GM18511 (cell line): ENCODE measurements around the gene SHB.

Experiments used
- ATAC-seq: cut with Tn5 transposase; IDR thresholded peaks from one replicate; pipeline ENCODE4 v1.9.1; 2021; ENCODE audit warnings: mild to moderate bottlenecking, moderate library complexity; ENCODE audit not compliant: unreplicated experiment

SHB gene

DNA sequence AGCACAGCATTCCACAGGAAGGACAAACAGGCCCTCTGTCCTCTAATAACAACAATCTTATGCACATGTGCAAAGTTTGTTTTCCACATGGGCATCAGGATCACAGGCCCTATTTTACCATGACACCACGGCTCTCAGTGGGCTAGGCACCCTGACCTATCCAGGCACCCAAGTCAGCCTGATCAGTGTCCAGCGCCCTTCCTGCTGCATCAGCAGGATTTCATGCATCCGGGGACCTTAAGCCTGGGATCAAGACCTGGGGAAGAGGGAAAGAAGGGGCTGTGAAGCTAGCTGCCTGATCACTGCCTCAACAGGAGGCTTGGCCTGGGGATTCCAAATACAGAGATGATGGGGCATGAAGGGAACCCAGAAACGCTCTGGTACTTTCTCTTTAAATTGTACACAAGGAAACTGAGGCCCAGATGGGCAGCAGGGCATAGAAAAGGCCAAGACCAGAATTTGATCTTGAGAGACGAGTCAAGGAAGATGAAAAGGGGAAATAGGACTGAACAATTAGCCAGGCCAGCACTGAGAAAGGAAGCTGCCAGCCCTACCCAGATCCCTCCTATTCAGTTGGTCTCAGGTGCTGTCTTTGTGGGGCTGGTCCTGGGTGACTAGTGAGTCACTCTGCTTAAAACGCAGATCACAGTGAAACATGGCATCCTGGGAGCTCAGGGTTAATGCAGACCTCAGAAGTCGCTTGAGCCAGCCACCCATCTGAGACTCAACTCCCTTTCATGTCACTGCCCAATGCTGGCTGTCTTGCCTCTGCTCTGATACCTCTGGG lies 57.9 kb downstream of the SHB start:
- no peak for ATAC-seq

DNA sequence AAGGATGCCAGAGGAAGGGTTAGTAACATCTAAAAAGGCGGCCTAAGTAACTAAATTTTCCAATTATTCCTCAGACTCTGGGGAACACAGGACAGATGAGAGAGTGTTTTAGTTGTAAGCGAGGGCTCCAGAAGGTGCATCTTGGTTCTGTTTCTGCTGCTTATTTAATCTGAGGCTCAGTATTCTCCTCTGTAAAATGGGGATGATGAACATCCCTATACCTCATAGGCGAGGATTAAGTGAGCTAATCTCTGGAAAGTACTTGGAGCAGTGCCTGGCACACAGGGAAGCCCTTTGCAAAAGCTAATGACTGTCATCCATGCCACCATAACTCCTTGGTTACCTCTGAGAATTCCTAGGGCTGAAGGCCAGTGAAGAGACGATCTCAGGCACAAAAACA lies 59.0 kb downstream of the SHB start:
- ATAC-seq, result no peak

- ATAC-seq, result no peak
These were observed 60.0 kb downstream of the SHB start for GRCh38 chr9:38009035-38009501.

DNA sequence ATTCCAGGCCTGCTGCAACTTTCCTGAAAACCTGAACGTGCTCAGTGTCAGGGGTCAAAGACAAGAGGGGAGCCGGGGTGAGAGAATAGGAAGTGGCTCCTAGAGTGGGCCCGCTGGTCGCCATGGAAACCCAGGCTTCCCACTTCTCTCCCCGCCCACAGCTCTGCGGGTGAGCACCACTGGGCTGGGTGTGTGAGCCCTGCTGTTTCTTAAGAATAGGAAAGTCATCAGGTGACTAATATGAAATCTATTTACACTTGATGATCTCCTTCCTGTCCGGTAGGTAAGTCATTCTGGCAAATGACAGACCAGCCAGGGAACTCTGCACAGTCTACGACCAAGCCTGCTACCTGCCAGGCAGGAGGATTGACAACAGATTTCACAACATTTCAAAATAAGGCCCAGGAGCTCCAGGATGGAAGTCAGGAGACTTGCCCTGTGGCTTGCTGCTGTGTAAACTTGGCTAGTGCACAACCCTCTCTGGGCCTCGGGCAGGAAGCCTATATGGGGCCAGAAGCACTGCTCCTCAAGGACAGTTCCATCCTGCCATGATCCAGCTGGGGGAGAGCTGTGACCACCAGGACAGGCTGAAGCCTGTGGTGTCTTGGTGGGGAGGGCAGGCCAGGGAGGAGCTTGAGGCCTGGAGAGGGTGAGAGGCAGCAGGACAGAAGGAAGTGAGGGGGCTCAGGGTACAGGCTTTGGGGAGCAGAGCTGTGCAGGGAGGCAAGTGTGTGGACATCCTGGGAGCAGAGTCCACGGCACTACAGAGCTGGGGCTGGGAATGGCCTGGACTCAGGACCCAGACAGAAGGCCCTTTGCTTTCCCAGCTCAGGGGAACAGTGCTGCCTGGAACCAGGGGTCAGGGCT lies 60.6 kb downstream of the SHB start:
- ATAC-seq, result peak; percentile 88

DNA sequence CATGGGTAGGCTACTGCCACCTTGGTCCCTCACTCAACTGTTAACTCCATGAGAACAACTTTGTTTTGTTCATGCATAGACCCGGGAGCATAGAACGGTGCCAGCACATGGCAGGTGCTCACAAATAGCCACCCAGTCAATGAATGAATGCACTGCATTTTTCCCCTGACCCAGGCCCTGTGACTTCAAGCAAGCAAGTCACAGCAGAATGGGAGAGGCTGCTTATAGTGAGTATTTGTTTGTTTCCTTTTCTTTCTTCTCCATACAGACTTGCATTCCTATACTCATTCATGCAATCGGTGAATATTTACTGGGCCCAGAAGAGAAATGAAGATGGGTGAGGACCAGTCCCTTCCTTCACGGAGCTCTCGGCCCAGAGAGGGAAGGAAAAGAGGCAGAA lies 62.0 kb downstream of the SHB start:
- no peak for ATAC-seq

- no peak for ATAC-seq
These were observed 62.9 kb downstream of the SHB start for GRCh38 chr9:38006163-38006562.

- no peak for ATAC-seq
These were observed 64.0 kb downstream of the SHB start for GRCh38 chr9:38004809-38005560.

- no peak for ATAC-seq
These were observed 64.8 kb downstream of the SHB start for GRCh38 chr9:38003946-38004808.

DNA sequence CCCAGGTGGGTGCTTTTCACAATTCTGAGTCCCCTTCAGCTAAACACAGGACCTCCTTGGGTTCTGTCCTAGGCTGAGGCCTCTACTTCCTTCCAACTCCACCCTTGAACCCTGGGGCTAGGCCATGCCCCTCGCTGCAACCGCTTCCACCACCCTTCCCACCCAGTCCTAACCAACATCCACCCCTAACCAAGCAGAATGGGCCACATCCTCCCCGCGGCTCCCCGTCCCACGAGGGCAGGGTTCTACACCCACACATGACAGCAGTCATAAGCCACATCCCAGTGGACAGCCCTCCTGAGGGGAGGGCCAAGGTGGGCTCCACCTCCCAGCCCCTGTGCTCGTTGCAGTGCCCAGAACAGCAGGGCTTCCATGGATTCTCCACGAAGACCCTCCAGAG lies 65.8 kb downstream of the SHB start:
- no peak for ATAC-seq

- no peak for ATAC-seq
These were observed 67.6 kb downstream of the SHB start for GRCh38 chr9:38001430-38001829.

DNA sequence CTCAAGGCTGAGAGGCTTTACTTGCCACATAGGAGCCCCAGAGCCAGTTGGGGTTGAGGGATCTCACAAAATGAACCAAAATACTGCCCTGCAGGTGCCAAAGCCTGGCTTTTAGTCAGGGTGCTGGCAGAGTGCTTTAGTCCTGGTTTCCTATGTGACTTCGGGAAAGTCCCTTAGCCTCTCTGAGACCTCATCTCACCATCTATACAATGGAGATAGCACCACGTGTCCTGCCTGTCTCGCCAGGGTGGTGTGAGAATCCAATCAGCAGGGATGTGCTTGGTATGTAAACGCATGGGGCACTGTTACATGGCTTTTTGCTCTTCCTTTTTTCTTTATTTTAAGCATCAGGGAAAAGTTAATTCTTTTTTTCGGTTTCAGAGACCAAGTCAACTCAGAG lies 68.3 kb downstream of the SHB start:
- ATAC-seq, result peak; percentile 48

GRCh38 chr9:38000332-38000731 lies 68.7 kb downstream of the SHB start:
- no peak for ATAC-seq

GRCh38 chr9:37999588-38000189 lies 69.3 kb downstream of the SHB start:
- ATAC-seq, result no peak

DNA sequence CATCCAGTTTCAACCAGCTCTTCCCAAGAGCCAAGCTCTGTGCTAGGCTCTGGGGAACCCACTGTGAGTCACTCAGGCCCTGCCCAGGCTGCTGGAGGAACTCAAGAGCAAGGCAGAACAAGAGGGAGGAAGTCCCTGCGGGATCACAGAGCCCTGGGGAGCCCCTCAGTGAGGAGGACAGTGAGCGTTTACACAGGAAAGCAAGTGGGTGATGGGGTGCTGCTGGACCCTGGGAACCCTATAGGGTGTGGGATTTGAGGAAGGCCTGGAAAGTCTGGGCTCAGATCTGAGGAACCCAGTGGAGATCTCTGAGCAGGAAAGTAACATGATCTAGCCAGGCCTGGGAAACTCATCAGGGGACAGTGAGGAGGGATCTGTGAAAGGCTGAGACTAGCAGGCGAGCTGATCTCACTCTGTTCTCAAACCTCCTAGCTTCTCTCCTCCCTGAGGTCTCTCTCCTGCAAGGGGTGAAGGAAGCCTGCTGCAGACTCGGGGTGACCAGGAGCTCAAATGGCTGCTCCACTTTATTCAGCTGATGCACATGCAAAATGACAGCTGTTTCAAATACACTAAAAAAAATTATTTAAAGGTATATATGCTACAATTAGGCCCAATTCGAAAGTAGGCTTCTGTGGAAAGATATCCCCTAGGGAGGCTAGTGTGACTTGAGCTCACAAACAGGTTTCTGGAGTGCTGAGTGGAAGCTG lies 70.0 kb downstream of the SHB start:
- no peak for ATAC-seq

DNA sequence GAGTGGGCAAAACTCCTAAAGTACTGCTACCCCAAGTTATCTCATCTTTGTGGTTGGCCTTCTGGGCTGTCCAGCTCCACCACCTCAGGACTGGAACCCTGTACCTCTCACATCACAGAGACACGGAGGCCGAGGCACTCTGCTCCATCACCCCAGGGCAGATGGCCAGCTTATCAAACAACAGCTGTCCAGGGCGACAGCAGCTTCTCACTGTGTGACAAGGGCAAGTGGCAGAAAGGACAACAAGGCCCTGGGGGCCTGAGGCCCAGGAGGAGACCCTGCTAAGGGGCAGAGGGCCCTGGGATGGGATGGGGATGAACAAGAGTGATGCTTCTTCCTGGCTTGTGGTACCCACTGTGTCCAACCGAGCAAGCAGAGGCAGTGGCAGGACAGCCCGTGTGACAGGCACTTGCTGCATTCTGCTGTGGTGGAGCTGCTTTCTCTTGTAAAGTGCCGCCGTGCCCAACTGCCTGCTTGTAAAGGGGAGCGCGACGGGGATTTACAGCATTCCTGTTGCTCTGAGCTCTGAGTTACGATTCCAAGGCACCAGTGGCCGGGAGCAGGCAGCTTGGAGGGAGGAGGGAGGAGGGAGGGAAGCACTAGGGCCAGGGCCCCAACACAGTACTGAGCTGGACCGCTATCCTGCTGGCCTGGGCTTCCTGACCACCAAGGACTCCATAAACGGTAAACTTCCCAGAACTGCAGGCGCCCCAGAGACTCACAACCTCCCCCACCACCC lies 71.2 kb downstream of the SHB start:
- no peak for ATAC-seq

DNA sequence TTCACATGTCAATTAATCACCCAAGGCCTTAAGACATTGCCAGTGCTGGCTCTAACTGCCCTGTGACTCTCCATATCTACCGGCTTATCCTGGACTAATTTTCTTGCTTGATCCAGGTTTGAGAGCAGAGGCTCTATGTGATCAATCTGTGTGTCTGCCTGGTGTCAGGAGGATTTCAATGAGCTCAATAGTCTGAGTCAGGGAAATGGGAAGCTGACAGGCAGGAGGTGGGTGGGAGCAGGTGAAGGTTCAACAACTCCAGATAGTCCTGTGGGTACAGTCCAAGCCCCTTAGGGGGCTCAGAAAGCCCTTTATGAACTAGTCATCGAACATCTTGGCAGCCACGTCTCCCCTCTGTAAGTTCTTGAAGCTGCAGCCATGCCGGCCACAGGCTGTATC lies 72.2 kb downstream of the SHB start:
- ATAC-seq, result no peak

DNA sequence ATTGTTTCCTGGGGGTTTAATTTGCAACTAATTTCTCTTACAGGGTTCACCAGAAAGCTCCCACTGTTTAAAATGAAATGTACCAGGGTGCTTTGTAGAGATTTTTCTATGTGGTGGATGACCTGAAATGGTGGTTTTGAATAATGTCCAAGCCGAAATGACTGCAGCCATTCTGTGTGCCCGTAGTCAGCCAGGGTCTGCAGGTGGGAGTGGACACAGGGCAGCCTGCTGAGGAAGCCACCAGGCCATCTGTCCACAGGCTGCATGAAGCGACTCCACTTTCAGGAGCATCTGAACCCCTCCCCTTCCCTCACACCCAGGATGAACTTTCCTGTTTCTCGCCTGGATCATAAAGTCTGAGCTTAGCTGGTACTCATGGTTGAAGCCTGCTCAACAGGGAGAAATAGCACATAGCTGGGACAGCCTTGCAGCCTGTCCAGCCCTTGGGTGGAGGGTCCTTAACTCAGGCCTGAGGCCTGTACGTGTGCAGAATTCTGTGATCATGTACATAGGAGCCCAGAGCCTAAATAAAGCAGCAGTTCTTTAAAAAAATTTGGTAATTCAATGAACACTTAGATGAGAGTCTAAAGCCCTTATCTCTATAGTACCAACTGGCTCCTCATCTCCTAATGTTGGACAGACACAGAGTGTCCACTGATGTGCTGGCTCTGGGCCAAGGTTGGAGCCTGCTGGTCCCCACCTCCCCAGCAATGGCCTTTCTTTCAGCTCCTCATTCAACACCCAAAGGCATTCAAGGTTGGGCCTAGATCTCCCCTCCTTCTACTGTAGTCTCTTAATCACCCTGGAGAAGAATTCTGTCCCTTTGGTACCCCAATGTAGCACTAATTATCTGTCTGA lies 72.8 kb downstream of the SHB start:
- ATAC-seq, result no peak

- ATAC-seq, result no peak
These were observed 73.7 kb downstream of the SHB start for GRCh38 chr9:37995348-37995737.
